ENCODE results near the gene ZFYVE28.
"Not testable (repeated sequence)": the region's sequence is repeated elsewhere in the genome, so short reads cannot be mapped to it uniquely, and the experiment has no call there.

ZFYVE28 gene

DNA sequence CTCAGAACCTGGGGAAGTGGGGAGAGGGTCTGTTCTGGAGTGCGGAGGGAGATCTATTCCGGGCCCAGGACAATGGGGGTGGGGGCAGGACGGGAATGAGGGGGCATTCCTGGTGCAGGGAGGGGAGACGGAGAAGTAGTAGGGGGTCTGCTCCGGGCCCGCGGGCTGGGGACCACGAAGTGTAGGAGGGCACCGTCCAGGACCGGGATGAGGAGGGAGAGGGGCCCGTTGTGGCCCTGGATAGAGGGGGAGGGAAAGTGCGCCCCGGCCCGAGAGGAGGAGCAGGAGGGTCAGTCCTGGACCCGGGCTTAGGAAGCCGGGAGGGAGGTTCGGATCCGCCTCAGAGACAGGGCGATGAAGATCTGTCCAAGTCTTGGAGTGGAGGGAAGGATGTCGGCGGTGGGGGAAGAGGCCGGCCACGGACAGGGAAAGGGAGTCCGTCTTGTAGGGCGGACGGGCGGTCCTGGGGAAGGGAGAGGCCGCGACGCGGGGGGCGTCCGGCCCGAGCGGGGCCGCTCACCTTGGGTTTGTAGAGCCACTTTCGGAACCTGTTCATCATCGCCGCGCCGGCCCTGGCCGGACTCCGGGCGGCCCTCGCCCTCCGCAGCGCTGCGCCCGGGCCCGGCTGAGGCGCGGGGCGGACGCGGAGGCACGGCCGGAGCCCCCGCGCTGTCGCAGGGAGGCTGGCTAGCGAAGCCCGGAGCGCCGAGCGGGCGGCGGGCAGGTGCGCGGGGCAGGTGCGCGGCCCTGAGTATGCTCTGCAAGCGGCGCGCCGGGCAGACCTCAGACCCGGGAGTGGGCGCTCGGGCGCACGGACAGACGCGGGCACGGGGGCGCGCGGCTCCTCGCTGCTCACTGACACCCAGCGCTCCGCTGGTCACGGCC, at the start of gene ZFYVE28:
ZFYVE28 (minus strand) TSS at position 881 of the 885 bp plus-strand sequence; CDS start at position 559, 322 bp downstream.
- no peak for DNase-seq (ENCODE audit: low read depth)

DNA sequence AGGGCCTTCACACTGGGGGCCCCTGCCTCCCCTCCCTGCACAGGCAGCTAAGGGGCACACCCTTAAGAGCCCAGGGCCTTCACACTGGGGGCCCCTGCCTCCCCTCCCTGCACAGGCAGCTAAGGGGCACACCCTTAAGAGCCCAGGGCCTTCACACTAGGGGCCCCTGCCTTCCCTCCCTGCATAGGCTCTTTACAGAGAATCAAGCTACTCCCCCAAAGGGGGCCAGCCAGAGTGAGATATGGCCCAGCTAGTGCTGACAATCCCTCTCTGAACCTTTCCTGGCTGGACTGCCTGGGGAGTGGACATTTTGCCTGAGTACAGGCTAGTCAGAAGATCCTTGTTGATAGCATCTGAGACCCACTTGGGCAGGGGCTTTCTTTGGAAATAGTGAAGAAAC, 47.1 kb upstream of the ZFYVE28 start:
- DNase-seq (ENCODE audit: low read depth) = not testable (repeated sequence)

DNA sequence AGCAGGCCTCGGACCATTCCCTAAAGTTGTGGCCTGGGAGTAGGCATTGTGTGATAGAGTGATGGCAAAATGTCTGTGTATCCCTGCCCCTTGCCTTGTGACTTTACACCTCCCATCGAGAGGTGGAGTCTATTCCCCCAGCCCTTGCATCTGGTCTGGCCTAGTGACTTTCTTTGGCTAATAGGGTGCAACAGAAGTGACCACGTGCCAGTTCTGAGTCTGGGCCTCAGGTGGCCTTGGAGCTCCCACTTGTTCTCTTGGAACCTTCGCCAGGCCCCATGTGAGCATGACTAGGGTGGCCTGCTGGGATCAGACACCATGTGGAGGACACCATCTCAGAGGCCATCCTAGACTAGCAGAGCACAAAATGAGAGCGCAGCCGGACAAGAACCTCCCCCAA, 46.6 kb upstream of the ZFYVE28 start:
- DNase-seq (ENCODE audit: low read depth) = no peak

DNA sequence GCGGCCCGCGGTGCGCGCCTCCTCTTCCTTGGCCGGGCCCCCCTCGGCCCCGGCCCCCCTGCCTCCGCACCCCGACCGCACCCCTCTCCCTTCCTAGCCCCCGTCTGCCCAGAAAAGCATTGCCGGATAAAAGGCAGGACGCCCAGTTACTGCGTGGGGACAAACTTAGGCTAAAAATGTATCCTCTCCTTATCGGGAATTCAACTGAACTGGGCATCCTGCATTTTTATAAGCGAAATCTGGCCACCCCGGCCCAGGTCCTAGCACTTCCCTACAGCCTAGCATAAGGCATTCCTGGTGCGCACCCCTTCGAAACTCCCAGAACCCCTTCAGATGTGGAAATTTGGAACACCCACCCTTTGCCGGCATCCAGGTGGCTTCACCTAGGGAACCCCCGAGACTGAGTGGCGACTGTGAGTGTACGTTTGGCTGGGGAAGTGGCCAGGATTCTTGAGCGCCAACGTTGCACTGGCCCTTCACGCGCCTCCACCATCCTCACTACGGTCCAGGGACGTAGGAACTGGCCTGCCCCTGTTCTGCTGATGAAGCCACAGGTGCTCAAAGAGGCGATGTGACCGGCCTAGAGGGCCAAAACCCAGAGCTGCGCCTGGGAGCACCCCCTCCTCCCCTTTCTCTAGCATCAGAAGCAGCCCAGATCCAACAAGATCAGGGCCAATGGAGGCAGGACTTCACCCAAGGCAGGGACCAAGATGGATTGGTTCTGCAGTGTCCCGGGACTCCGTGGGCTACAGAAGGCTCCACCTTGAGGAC, 44.7 kb upstream of the ZFYVE28 start:
- no peak for DNase-seq (ENCODE audit: low read depth)

DNA sequence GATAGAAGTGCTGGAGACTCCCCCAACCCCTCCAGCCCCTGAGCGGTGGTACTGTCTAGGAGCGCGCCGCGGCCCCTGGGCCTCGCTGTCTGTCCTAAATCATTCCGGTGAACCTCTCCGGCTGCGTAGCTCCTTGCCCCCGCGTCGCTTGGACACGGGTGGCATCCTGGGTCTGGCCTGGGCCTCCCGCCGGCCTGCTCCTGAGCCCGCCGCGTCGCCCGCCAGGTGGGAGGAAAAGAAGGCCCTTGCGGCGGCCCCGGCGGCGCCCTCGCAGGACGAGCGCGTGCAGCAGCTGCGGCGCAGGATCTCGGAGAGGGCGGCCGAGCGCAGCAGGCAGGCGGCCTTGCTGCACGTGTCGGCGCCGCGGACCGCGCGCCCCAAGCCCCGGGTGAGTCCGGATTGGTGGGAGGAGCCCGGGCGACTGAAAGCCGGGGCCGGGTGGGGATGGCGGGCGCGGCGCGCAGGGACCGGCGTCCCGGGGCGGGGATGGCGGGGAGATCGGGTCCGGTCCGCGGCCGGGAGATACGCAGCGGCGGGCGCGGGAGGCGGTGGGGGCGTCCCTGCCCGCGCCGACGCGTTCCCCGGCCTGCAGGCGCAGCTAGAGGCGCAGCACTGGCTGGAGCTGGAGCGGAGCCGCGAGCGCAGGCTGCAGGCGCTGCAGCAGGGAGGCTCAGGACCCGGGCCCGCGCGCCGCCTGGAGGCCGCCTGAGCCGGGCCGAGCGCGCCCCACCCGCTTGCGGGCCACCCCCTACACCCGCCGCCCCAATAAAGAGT, 44.0 kb upstream of the ZFYVE28 start:
- DNase-seq (ENCODE audit: low read depth) = peak; percentile 41

DNA sequence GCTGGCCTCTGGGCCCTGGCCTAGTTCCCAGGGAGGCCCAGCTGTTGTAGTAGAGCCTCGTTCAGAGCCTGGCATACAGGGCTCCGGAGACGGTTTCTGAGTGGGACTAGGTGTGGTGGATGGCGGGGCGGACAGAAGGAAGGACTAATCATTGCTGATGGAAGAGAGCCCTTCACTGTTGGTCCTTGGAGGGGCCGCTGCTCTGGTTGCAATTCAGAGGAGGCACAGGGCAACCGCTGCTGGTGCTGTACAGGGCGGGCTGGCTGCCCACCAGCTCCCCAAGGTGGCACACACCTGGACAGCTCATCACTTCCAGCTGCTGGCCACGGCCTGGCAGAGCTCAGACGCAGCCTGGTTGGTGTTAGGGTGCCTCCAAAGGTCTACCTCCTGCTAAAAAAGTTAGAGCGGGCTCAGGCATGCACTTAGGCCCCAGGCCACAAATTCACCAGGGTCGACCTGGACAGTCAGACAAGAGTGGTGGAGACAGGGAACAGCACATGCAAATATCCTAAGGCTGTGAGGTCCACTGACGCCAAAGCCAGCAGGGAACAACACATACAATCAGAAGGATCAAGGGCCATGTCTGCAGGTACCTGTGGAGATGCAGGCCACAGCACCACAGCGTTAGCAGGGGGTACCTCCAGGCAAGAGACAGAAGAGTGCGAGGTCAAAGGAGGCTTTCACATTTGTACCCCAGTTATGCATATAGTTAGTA, 43.0 kb upstream of the ZFYVE28 start:
- DNase-seq (ENCODE audit: low read depth) = no peak

DNA sequence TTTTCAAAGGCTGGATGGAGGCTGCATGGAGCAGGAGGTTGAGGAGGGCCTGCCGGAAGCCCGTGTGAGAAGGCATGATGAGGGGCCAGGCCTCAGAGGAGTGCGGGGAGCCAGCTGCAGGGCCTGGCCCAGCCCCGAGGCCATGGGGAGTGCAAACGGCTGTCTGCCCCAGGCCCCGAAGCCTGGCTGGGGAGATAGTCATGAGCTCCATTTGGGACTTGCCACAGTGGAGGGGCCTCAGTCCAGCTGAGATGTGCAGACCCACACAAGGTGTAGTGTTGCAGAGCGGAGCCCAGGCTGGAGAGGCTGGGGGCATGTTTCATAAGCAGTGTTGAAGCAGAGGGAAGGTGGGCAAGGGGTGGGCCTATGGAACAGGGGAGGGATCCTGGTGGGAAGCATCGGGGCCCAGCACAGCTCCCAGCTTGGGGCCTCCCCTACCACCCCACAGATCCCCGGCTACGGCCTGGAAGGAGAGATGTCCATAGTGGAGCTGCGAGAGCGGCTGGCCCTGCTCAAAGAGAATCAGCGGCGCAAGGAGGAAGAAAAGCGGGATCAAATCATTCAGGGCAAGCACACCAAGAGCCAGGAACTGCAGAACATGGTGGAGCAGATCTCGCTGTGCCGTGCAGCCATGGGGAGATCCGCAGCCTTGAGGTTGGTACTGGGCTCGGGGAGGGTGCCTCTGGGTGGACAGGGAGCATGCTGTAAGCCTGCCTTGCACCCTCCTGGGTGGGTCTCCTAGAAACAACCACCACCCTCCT, 41.3 kb upstream of the ZFYVE28 start:
- DNase-seq (ENCODE audit: low read depth) = no peak

DNA sequence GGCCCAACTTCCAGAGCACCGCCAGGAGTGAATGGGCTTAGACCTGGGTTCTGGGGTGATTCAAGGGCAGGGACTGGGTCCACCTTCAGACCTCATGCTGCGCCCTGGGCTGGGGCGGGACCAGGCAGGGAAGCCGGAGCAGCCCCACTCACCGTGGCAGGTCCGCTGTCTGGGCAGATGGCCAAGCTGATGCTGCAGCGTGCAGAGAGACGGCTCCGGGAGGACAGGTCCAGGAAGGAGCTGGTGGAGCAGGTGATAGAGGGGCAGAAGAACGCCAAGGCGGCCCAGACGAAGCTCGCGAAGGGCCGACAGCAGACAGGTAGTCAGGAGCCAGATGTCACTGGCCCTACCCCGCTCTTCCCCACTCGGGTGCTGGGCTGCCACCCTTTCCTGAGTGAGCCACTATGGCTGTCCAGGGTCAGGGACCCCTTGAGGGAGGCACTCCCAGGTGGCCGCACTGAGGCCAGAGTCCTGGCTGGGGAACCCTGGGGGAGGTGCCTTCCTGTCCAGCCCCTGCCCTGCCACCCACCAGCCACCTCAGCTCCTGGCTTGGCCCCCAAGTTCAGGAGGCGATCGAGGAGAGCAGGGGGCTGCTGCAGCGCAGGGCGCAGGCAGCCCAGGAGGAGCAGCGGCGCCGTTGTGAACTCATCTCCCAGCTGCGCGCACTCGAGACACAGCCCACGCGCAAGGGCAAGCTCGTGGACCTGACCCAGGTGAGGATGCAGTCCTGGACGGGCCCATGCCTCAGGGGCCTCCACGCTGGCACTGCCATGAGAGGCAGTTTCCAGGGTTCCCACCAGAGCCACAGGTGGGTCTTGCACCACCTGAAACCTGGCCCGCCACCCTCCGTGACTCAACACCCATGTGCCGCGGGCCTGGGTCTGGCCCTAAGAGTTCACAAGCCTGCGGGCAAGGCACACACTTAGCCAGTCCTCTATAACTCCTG, 40.4 kb upstream of the ZFYVE28 start:
- no peak for DNase-seq (ENCODE audit: low read depth)

DNA sequence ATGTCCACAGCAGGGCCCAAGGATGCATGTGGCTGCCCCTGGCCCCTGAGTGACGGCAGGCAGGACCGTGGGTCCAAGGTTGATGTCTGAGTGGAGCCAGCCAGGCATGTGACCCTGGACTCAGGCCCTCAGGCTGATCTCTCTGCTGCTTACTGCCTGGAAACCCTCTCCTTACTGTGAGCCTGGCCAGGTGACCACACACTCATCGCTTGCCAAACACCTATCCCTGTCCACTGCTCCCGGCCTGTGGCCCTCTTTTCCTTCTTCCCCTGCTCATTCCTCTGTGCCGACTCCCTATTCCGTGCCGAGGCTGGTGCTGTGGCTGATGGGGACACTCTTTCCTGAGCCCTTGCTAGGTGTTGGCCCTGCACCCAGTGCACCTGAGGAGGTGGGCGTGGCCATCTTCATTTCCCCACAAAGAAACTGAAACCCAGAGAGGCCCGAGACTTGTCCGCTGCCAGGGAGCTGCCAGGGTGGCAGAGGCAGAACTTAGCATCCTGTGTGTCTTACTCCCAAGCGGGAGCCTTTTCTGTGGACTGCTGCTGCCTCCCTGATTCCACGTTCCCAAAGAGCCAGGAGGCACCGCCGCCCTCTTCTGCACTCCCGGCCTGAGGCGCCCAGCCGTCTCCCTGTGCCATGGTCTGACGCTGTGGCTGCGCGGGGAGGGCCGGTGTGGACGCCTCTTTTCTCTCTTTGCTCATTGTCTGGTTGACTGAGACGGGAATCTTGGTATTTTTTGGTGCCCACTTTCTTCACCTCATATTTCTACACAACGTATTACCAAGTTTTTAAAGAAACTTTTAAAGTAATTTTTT, 39.2 kb upstream of the ZFYVE28 start:
- DNase-seq (ENCODE audit: low read depth) = no peak

DNA sequence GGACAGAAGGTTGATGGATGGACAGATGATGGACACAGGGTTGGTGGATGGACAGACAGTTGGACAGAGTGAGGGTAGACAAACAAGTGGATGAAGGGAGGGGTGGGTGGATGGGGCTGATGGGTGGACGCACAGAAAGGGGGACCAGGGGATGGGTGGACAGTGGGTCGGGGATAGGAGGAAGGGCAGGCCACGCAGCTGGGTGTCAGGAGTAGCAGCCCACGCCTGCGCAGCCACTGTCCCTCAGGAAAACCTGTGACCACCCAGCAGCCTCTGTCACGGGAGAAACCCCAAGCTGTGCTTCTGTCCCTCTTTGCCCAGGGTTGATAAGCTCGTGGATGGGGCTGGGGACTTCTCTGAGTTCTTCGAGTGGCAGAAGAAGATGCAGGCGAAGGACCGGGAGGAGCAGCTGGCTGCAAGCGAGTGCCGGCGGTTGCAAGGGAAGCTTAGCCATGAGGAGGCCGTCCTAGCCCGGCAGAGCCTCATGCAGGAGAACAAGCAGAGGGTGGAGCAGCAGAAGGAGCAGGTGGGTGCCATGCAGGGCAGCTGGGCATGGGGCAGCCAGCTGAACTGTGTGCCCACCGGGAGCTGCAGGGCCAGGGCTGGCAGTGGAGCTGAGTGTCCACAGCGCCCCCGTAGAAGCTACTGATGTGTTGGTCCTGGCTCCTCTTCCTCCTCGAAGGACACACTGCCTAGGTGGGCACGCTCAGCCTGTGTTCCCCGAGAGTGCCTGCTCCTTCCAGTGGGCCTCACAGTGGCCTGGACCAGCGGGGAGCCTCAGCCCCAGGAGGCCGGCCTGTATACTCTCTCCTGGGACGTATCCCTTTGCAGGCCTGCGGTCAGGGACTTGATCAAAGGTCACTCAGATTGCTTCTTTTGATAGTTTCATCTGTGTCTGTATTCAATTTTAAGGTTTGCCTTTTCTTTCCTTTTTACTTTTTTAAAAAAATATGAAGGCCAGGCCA, 33.7 kb upstream of the ZFYVE28 start:
- no peak for DNase-seq (ENCODE audit: low read depth)

DNA sequence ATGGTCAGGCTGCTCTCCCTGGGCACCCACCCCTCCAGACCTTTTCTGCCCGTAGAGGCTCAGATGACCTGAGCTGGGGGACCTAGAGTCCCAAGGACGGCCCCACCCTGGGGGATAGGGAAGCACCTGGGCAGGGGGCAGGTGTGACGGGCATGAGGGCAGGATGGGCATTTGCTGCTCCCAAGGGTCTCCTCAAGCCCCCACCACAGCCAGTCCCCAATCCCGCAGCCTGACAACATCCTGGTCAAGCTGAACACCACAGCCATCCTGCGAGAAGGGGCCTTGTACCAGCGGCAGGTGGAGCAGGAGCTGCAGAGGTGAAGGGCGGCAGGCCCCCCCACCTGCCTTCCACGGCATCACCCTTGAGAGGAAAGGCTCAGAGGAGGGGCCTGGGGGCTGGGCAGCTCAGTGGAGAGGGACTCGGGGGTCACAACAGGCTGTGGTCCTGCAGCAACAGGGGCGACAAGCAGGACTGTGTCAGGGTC, 32.6 kb upstream of the ZFYVE28 start:
- no peak for DNase-seq (ENCODE audit: low read depth)

DNA sequence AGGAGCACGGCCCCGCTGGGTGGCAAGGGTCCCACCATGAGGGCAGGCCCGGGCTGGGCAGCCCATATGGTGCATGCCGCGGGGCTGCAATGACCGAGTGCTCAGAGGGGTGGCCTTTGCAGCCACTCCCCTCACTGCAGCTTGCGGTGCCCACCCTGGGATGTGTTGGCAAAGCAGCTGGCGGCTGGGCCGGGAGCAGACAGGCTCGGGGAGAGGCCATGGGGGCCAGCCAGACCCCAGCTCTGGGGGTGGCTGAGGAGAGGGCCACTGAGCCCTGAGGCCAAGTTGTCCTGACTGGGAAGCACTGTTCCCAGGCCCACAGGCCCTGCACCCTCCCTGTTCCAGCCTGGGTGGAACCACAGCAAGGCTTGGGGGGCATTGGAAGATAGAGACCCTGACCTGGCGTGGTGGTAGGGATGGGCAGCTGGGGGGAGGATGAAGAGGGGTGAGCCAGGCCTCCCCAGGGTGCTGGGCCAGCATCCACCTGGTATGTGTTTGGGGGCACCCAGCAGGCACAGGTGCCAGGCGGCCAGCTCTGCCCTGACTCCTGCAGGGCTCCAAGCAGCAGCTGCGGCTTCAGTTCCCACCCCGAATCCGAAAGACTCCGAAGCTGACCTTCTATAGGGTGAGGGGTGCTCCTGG, 32.1 kb upstream of the ZFYVE28 start:
- no peak for DNase-seq (ENCODE audit: low read depth)

DNA sequence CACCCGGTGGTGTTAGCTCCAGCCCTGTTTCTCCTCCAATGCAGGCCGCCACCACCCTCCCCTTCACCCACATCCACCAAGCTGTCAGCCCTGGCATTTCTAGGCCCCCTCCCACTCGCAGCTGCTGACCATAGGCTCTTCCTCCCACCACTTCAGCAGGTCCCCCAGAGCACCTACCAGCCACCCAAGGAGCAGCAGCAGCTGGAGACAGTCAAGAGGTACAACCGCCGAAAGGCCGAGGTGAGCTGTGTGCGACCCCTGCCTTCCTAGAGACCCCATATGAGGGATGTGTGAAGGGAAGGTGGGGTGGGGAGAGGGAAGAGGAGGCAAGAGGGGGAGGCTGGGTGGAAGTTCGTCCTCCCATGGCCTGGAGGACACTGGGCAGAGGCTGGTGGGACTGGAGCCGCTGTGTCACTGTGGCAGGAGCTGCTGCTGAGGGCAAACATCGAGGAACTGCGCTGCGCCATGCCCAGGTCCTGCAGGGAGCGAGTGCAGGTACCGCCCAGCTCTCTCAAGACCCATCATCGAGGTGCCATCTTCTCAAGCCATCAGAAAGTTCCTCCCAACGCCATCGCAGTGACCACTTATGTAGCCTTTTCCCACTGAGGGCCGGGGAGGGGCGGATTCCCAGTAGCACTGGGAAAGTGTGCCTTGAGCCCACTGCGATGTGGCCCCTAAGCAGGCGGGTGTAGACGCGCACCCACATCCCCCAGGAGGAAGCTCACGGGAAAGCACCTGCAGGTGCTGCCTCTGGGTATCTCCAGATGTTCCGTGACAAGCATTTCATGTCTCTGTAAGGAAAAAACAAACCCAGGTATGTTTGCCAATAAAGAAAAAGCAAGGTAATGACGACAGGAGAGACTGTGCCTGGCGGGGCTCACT, 31.3 kb upstream of the ZFYVE28 start:
- DNase-seq (ENCODE audit: low read depth) = no peak

DNA sequence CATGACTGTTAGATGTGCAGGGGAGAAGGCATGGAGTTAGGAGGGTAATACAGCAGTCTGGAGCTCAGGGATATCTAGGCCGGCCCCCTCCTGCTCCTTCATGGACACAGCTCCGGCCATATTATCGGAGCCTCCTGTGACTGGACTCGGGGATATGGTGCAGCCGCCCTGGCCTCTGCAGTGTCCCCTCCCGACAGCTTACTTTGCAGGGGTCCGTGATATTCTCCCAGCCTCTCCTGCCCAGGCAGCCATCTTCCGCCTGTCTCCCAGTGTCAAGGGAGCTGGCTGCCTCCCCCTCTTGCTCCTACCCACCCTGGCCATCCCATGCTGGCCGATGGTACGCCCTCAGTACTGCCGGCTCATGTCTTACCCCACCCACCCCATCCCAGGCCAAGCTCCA, 30.6 kb upstream of the ZFYVE28 start:
- DNase-seq (ENCODE audit: low read depth) = no peak

DNA sequence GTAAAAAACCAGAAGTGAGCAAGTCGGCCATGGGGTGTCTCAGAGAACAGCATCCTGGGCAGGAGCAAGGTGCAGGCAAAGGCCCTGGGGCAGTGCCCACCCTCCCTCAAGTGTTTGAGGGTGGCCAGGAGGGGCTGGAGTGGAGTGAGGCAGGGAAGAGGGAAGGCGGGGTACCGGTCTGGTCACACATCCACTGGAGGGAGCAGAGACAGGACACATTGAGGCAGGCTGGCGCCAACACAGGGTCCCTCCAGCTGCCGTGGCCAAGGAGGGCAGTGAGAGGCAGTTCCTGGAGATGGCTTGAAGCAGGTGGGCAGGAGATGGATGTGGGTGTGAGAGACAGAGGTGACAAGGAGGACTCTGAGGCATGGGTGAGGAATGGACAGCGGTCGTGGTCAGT, 30.1 kb upstream of the ZFYVE28 start:
- no peak for DNase-seq (ENCODE audit: low read depth)
